Measurements from ENCODE around the gene CCDC30. TPM values are rescaled to one million over a fixed set of nuclear protein-coding genes. Genes with fewer than 3 reads are reported as not detected.
"Not testable (repeated sequence)": the region's sequence is repeated elsewhere in the genome, so short reads cannot be mapped to it uniquely, and the experiment has no call there.

CCDC30 gene
- total and polyA plus RNA-seq, 9 of the 15 experiments (the other 6 are each of a cell fraction or from before 2014, with no cell fraction given), result 0.05 to 0.91 (median 0.24) TPM

GRCh38 chr1:42506576-42506975, 43.5 kb downstream of the CCDC30 start (continued):
- TF ChIP-seq BCLAF1 (IDR thresholded peaks at IDR 0.05; ENCODE audit: borderline replicate concordance in 1 of 2, control insufficient read depth in 1 of 2, low read depth in 2 of 2, low read length in 1 of 2) (no peak), CAMTA2 (CRISPR knock-in tag; conservative IDR thresholded peaks at IDR 0.05) (no peak), CREM (IDR thresholded peaks at IDR 0.05; ENCODE audit: low read depth) (no peak), ZBTB12 (CRISPR knock-in tag; IDR thresholded peaks at IDR 0.05) (no peak), RBM25 (IDR thresholded peaks at IDR 0.05; ENCODE audit: low read depth, low read length, severe bottlenecking) (peak; percentile 50)

- H3K4me3 ChIP-seq; H3K27me3 ChIP-seq (ENCODE audit: control insufficient read depth in 2 of 2, insufficient read depth in 2 of 2, low read length in 2 of 2); BruUV-seq (replicated peaks); POLR2A ChIA-PET; H4K20me1 ChIP-seq (replicated peaks; ENCODE audit: control insufficient read depth, insufficient read depth, low read length); H3K36me3 ChIP-seq (ENCODE audit: control insufficient read depth, insufficient read depth, low read length); in situ Hi-C loops (cut with MboI); CTCF ChIA-PET (ENCODE audit: low intra/inter-chr PET ratio); H3K79me2 ChIP-seq (ENCODE audit: control insufficient read depth, insufficient read depth, low read length); H3K9me1 ChIP-seq (ENCODE audit: control insufficient read depth, insufficient read depth, low read length); H2AFZ ChIP-seq (ENCODE audit: low read depth, low read length); H3K4me1 ChIP-seq (replicated peaks in 1 of 2; ENCODE audit: control insufficient read depth in 2 of 2, insufficient read depth in 2 of 2, low read length in 2 of 2); H3K27ac ChIP-seq (ENCODE audit: extremely low read depth, low read depth, low read length); H3K9ac ChIP-seq (ENCODE audit: insufficient read depth in 1 of 2, low read depth in 2 of 2, low read length in 2 of 2); H3K4me2 ChIP-seq (ENCODE audit: insufficient read depth, low read length); H3K9me3 ChIP-seq (replicated peaks; ENCODE audit: control insufficient read depth, insufficient read depth, low read depth, low read length); TF ChIP-seq REST (CRISPR knock-in tag; IDR thresholded peaks at IDR 0.05; ENCODE audit: low read depth): not testable (repeated sequence)
- FAIRE-seq (peak; percentile 65), DNase-seq (ENCODE audit: extremely low read depth in 1 of 4, low spot score in 3 of 4) (peak; percentile 32 to 60 (median 49)), ATAC-seq (peak; percentile 90)
- 0% methylated on average over 6 of the region's 6 CpGs for WGBS (ENCODE audit: insufficient coverage, low coverage, missing lambda C conversion rate)
- intact Hi-C loops (cut with micrococcal nuclease), result loop anchor here (5.0 to 10.0 kb wide), 3 partner anchors 66 to 563 kb away; no protein-coding TSS in a partner anchor
- 0 out of 2 replicates have a peak, but pooled peaks have one; percentile 31 for TF ChIP-seq SMC3 (conservative IDR thresholded peaks at IDR 0.05; ENCODE audit: insufficient read depth, low read depth, low read length)
- peak; percentile 40; the same call in 1 of the 2 replicates for TF ChIP-seq REST (IDR thresholded peaks at IDR 0.05; ENCODE audit: borderline replicate concordance)
Measured at GRCh38 chr1:42511581-42512155, 48.6 kb downstream of the CCDC30 start.
